Muscle of arm (tissue), 12 donors: ENCODE data around the gene CYP27B1. TPM values are rescaled to one million over a fixed set of nuclear protein-coding genes. Genes with fewer than 3 reads are reported as not detected.
"Not testable (repeated sequence)": the region's sequence is repeated elsewhere in the genome, so short reads cannot be mapped to it uniquely, and the experiment has no call there.

Source experiments
- DNase-seq: peaks from one replicate; pipeline ENCODE4 v3.0.0-alpha.2; 2013
- polyA plus RNA-seq, 12 donors: library from polyadenylated mRNA; unstranded; fragments of 120-200 nt; gene quantifications; one replicate each; pipeline ENCODE4 v1.2.1, GENCODE V29; 2013; ENCODE audit not compliant: insufficient read length in 12 of 12

Gene CYP27B1
- polyA plus RNA-seq, 12 donors: 0.43 to 1.6 (median 0.86) TPM; not detected in 2

GRCh38 chr12:57722716-57723629 lies 43.9 kb downstream of the CYP27B1 start:
- no peak for DNase-seq

GRCh38 chr12:57721846-57722608 lies 44.9 kb downstream of the CYP27B1 start:
- DNase-seq: not testable (repeated sequence)

- DNase-seq: no peak
These were observed 46.0 kb downstream of the CYP27B1 start for GRCh38 chr12:57720606-57721595.

DNA sequence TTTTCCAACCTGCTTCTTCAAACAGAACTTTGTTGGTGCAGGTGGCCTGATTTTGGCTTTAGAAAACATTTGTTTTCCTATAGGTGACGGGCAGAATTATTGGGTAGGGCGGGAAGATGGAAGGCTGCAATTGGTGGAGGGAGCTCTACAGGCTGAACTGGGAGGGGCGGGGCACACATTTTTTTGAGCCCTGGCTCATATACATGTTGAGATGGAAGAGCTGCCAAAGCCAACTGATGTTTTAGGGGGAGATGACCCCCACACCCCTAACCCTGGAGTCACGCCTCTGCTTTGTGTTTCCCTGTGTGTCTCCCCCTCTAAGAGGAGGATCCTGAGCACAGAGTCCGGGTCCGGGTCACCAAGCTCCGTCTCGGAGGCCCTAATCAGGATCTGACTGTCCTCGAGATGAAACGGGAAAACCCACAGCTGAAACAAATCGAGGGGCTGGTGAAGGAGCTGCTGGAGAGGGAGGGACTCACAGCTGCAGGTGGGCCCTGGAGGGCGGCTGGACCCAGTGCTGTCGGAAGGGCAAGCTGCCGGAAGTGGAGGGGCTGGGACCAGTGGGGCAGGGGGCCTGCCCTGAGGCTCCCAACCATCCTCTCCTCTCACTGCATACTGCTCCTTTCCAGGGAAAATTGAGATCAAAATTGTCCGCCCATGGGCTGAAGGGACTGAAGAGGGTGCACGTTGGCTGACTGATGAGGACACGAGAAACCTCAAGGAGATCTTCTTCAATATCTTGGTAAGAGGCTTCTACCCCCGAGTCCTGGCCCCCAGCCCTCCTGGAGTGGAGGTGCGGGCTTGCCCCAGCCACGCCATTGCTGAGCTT lies 46.9 kb downstream of the CYP27B1 start:
- DNase-seq: no peak

- DNase-seq: no peak
These were observed 48.0 kb downstream of the CYP27B1 start for GRCh38 chr12:57718641-57719528.

DNA sequence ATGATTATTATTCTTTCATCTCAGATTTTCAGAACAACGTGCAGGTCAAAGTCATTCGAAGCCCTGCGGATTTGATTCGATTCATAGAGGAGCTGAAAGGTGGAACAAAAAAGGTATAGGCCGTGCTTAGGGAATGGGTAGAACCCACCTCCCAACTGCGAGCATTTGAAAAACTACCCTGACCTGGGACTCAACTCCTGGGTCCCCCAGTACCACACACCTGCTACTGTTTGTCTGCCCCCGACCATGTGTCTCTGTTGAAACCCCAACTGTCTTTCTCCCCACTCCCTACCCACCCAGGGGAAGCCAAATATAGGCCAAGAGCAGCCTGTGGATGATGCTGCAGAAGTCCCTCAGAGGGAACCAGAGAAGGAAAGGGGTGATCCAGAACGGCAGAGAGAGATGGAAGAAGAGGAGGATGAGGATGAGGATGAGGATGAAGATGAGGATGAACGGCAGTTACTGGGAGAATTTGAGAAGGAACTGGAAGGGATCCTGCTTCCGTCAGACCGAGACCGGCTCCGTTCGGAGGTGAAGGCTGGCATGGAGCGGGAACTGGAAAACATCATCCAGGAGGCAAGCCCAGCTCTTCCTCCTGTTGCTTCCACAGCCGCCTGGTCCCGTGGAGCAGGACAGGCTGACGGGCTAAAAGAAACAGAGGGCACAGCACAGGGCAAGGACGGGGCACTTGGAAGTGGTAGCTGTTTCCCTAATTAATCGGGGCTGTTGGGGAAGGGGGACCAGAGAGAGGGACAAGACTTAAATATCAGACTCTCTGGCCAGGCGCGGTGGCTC lies 48.8 kb downstream of the CYP27B1 start:
- no peak for DNase-seq

GRCh38 chr12:57717131-57717530 lies 49.7 kb downstream of the CYP27B1 start:
- no peak for DNase-seq

DNA sequence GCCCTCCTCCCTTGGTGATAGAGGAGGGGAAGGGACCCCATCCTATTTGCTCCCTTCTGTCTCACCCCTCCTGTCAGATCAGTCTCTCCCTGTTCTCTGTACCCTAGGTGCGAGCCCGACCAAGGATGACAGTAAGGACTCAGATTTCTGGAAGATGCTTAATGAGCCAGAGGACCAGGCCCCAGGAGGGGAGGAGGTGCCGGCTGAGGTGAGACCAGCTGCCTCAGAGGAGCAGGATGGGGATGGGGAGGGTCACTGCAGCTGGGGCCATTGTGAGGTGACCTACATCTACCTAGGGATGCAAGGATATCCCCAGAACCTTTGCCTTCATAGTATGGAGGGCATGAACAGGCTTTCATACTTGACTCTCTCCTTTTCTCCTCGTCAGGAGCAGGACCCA lies 50.6 kb downstream of the CYP27B1 start:
- DNase-seq: no peak

GRCh38 chr12:57715786-57716185 lies 51.1 kb downstream of the CYP27B1 start:
- DNase-seq: no peak

DNA sequence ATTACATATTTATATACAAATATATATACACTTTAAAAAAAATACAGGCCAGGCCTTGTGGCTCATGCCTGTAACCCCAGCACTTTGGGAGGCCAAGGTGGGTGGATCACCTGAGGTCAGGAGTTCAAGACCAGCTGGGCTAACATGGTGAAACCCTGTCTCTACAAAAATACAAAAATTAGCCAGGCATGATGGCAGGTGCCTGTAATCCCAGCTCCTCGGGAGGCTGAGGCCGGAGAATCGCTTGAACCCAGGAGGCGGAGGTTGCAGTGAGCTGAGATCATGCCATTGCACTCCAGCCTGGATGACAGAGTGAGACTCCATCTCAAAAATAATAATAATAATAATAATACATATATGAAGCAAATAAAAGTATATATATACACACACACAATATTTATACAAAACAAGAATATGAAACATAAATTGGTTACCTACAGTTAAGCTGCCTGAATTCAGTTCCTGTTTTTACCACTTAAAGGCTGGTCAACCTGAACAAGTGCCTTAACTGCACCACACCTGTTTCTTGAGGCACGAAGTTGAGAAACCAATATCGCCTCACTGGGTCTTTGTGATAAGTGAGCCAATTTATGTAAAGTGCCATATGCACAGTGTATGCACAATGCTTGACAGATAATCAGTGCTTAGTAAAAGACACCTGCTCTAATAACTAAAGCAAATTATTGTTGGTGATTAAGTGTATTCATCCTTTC lies 51.7 kb downstream of the CYP27B1 start:
- not testable (repeated sequence) for DNase-seq

DNA sequence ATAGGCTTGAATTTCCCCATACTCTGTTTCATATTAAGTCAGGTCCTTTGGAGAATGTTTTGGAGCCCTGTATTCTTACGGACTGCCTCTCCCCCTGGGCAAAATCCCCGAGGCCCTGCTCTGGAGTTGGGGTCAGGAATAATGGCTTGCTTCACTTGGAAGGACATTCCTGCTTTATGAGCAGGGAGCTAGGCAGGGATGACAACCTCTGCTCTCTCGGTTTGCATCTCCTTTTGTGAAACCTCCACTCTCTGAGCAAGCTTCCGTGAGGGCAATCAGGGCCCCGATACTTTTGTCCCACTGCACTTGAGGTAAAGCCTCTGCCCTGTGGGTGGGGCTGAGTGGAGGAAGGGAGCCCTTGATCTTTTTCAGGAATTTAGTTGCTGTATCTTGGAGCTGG lies 53.7 kb downstream of the CYP27B1 start:
- DNase-seq: no peak

GRCh38 chr12:57712701-57713100 lies 54.2 kb downstream of the CYP27B1 start:
- no peak for DNase-seq

Other genes starting within 250 kb of the CYP27B1 start
- 10 to 100 TPM in 10 of 12 donors, 1 to 10 TPM in 1, not detected in 1; 8.5 to 15.6 (median 13.2) TPM for gene DDIT3, start 246.6 kb downstream of the CYP27B1 start, polyA plus RNA-seq
- gene MBD6, start 244.3 kb downstream of the CYP27B1 start, polyA plus RNA-seq: 10 to 100 TPM in 11 of 12 donors, not detected in 1; 28.7 to 61.8 (median 39.2) TPM
- gene DCTN2, start 219.9 kb downstream of the CYP27B1 start, polyA plus RNA-seq: 100 to 1,000 TPM in 11 of 12 donors, not detected in 1; 142 to 314 (median 155) TPM
- 1 to 10 TPM in 1 of 12 donors, under 1 TPM in 10, not detected in 1; 0.04 to 5.2 (median 0.21) TPM for gene KIF5A, start 217.0 kb downstream of the CYP27B1 start, polyA plus RNA-seq
- 10 to 100 TPM in 11 of 12 donors, not detected in 1; 11.2 to 20.7 (median 12.2) TPM for gene PIP4K2C, start 175.9 kb downstream of the CYP27B1 start, polyA plus RNA-seq
- gene DTX3, start 162.3 kb downstream of the CYP27B1 start, polyA plus RNA-seq: 10 to 100 TPM in 11 of 12 donors, not detected in 1; 20.8 to 48.7 (median 27.1) TPM
- 10 to 100 TPM in 11 of 12 donors, not detected in 1; 24.8 to 40.3 (median 34.3) TPM for gene ARHGEF25, start 155.6 kb downstream of the CYP27B1 start, polyA plus RNA-seq
- gene B4GALNT1, start 133.9 kb downstream of the CYP27B1 start, polyA plus RNA-seq: 10 to 100 TPM in 1 of 12 donors, 1 to 10 TPM in 10, not detected in 1; 1.7 to 12.2 (median 2.6) TPM
- gene OS9, start 72.9 kb downstream of the CYP27B1 start, polyA plus RNA-seq: 100 to 1,000 TPM in 10 of 12 donors, 10 to 100 TPM in 1, not detected in 1; 98.8 to 179 (median 121) TPM
- gene AGAP2, start 28.3 kb downstream of the CYP27B1 start, polyA plus RNA-seq: 10 to 100 TPM in 3 of 12 donors, 1 to 10 TPM in 8, not detected in 1; 5.4 to 36.1 (median 8.7) TPM
- 10 to 100 TPM in 11 of 12 donors, not detected in 1; 40.6 to 55.8 (median 46.6) TPM for gene TSPAN31, start 22.0 kb downstream of the CYP27B1 start, polyA plus RNA-seq
- 100 to 1,000 TPM in 11 of 12 donors, not detected in 1; 106 to 176 (median 131) TPM for gene CDK4, start 14.8 kb downstream of the CYP27B1 start, polyA plus RNA-seq
- gene MARCHF9, start 12.0 kb downstream of the CYP27B1 start, polyA plus RNA-seq: 10 to 100 TPM in 3 of 12 donors, 1 to 10 TPM in 8, not detected in 1; 5.1 to 12.2 (median 7.8) TPM
- gene METTL1, start 5.0 kb upstream of the CYP27B1 start, polyA plus RNA-seq: 10 to 100 TPM in 11 of 12 donors, not detected in 1; 17.1 to 31.8 (median 24.4) TPM
- gene EEF1AKMT3, start 5.5 kb upstream of the CYP27B1 start, polyA plus RNA-seq: 10 to 100 TPM in 1 of 12 donors, 1 to 10 TPM in 10, not detected in 1; 5.5 to 13.3 (median 7.6) TPM
- 10 to 100 TPM in 11 of 12 donors, not detected in 1; 19.0 to 32.7 (median 27.3) TPM for gene TSFM, start 15.7 kb upstream of the CYP27B1 start, polyA plus RNA-seq
- 10 to 100 TPM in 10 of 12 donors, 1 to 10 TPM in 1, not detected in 1; 8.7 to 35.0 (median 25.0) TPM for gene AVIL, start 51.7 kb upstream of the CYP27B1 start, polyA plus RNA-seq
- 100 to 1,000 TPM in 11 of 12 donors, not detected in 1; 178 to 219 (median 201) TPM for gene CTDSP2, start 79.7 kb upstream of the CYP27B1 start, polyA plus RNA-seq
- 10 to 100 TPM in 7 of 12 donors, 1 to 10 TPM in 4, not detected in 1; 4.6 to 14.1 (median 11.4) TPM for gene ATP23, start 174.5 kb upstream of the CYP27B1 start, polyA plus RNA-seq